GM19351 (cell line): ENCODE results near the gene NRSN2.
A peak's percentile ranks its signal among the peaks of the same experiment; 100 is the strongest.
"Not testable (repeated sequence)": the region's sequence is repeated elsewhere in the genome, so short reads cannot be mapped to it uniquely, and the experiment has no call there.

Source experiments
- ATAC-seq: cut with Tn5 transposase; IDR thresholded peaks from one replicate; pipeline ENCODE4 v1.9.1; 2021; ENCODE audit warnings: mild to moderate bottlenecking, moderate library complexity; ENCODE audit not compliant: unreplicated experiment

NRSN2 gene

DNA sequence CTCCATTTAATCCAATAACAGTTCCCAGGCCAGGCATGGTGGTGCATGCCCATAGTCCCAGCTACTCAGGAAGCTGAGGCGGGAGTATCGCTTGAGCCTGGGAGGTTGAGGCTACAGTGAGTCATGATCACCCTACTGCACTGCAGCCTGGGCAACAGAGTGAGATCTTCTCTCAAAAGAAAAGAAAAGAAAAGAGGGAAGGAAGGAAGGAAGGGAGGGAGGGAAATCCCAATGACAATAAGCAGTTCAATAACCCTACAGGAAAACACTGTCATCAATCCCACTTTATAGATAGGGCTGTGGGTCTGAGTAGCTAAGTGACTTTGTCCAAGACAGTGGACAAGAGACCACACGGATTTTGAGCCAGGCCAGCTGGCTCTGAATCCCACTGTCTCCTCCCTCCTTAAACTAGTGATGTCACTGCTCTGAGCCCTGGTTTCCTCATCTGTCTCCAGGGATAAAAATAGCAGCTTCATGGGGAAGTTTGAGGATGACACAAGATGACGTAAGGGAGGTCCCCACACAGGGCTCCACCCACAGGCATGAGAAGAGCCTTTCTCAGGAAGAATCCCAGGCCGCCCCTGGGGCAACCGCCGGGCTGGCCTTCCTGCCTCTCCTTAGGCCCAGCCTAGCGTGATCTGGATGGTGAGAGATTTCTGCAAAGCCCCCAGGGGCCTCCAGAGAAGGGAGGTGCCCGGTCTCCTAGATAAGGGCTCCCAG, 26.4 kb downstream of the NRSN2 start:
- no peak for ATAC-seq

- no peak for ATAC-seq
These were observed 28.5 kb downstream of the NRSN2 start for GRCh38 chr20:375265-375889.

DNA sequence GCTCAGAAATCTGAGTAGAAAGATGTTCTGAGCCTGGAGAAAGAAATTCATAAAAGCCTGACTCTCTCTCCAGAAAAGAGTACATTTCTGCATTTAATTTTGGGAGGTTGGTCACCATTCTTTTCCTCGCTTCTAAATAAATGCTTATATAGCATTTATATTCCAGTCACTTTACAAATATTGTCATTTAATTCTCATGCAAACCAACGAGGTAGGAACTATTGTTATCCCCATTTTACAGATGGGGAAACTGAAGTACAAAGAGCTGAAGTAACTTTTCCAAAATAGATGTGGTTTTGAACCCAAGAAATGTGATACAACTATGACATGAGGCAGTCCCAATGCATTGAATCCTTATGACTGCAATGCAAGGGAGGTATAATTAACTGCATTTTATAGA, 29.2 kb downstream of the NRSN2 start:
- ATAC-seq = no peak

- no peak for ATAC-seq
These were observed 29.8 kb downstream of the NRSN2 start for GRCh38 chr20:376750-377149.

DNA sequence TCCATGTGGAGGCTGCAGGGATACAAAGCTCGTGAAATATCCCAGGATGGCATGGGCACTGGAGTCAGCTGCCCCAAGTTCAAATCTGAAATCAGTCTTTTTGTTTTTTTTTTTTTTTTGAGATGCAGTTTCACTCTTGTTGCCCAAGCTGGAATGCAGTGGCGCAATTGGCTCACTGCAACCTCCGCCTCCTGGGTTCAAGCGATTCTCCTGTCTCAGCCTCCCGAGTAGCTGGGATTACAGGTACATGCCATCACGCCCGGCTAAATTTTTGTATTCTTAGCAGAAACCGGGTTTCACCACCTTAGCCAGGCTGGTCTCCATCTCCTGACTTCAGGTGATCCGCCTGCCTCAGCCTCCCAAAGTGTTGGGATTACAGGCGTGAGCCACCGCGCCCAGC, 30.7 kb downstream of the NRSN2 start:
- not testable (repeated sequence) for ATAC-seq

DNA sequence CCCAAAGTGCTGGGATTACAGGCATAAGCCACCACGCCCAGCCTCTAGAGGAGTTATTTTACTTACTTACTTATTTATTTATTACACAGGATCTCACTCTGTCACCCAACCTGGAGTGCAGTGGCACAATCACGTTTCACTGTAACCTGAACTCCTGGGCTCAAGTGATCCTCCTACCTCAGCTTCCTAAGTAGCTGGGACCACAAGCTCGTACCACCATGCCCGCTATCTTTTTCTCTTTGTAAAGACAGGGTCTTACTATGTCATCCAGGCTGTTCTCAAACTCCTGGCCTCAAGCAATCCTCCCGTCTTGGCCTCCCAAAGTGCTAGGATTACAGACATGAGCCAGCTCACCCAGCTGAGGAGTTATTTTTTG, 32.0 kb downstream of the NRSN2 start:
- no peak for ATAC-seq

- peak; percentile 64 for ATAC-seq
These were observed 34.1 kb downstream of the NRSN2 start for GRCh38 chr20:380763-381580.

GRCh38 chr20:381581-382290, 34.8 kb downstream of the NRSN2 start:
- peak; percentile 66 for ATAC-seq

- no peak for ATAC-seq
These were observed 35.6 kb downstream of the NRSN2 start for GRCh38 chr20:382291-383115.

DNA sequence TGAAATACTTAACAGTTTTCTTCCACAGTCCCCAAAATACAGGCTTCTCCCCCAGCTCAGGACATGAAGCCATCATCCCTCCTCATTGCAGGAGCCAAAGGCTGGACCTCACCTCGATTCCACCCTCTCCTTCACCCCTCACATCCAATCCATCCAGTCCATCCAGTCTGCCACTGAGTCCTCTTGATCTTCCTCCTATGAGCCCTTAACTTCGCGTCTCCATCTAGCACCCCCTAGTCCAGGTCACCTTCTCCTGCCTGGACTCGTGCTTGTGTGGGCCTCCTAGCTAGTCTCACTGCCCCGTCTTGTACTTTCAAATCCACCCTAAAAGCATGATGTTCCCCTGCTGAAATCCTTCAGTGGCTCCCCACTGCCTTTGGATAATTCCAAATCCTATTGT, 37.0 kb downstream of the NRSN2 start:
- no peak for ATAC-seq

DNA sequence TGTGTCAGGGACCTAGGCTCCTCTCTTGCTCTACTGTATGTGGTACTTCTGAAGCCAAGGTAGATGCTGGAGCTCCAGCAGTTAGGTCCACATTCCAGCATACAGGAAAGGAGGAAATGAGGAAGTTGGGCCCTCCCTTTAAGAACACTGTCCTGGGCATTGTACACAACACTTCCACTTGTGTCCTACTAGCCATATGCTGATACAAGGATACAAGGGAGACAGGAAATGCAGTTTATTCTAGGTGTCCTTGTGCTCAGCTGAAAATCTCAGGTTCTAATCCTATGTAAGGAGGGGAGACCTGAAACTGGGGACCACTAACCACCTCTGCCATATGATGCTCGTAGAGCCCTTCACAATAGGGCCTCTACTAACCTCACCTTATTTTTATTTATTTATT, 37.8 kb downstream of the NRSN2 start:
- no peak for ATAC-seq

GRCh38 chr20:385448-385847, 38.5 kb downstream of the NRSN2 start:
- ATAC-seq = no peak

DNA sequence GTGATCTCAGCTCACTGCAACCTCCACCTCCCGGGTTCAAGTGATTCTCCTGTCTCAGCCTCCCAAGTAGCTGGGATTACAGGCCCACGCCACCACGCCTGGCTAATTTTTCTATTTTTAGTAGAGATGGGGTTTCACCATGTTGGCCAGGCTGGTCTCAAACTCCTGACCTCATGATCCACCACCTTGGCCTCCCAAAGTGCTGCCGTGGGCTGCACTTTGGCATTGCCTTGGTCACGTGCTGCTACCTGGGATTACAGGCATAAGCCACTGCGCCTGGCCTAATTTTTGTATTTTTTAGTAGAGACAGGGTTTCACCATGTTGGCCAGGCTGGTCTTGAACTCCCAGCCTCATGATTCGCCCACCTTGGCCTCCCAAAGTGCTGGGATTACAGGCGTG, 39.7 kb downstream of the NRSN2 start:
- ATAC-seq = not testable (repeated sequence)

DNA sequence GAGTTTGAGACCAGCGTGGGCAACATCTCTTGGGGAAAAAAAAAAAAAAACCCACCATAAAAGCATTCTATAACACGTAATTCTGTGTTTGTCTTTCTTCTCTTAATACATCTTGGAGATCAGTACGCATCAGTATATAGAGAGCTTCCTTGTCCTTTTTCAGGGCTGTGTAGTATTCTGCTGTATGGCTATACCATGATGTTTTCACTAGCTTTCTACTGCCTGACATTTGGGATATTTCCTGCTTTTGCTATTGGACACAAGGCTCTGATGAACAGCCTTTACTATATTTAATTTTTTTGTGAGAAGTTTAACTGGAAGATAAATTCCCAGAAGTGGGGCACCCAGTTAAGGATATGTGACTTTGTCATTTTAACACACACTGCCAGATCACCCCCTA, 40.6 kb downstream of the NRSN2 start:
- no peak for ATAC-seq

GRCh38 chr20:388034-388994, 41.4 kb downstream of the NRSN2 start:
- ATAC-seq = no peak

DNA sequence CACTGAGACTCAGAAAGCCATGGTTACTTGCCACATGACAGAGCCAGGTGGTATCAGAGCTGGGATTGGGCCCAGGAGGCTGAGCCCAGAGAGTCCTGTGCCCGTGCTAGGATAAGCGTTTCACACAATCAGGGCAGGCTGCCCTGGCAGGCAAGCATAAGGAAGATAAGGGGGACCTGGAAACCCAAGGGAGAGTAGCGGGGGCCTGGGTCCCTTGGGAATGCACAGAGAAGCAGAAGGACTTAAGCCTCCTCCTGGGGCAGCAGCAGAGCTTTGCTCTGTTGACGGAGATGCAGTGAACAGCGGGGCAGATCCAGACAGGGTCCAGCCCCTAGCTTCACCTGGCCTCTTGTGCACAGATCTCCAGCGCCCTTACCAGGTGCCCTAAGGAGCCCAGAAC, 42.3 kb downstream of the NRSN2 start:
- no peak for ATAC-seq

DNA sequence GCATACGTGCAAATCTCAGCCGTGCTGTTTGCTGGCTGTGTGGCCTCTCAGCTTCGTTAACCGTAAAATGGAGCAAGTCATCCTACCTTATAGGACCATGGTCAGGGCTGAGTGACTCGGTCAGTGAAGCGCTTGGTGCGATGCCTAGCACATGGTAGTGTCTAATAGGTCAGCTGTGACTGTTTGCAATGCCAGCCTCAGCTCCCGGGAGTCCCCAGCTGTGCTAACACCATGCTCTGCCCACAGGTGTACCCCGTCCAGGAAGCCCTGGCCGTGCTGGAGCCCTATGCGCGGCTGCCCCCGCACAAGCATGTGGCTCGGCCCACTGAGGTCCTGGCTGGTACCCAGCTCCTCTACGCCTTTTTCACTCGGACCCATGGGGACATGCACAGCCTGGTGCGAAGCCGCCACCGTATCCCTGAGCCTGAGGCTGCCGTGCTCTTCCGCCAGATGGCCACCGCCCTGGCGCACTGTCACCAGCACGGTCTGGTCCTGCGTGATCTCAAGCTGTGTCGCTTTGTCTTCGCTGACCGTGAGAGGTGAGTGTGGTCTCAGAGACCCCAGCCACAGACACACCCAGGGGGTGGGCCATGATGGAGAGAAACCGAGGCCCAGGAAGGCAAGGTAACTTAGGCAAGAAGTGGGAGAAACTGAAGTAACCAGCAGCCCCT, 44.3 kb downstream of the NRSN2 start:
- ATAC-seq = no peak

DNA sequence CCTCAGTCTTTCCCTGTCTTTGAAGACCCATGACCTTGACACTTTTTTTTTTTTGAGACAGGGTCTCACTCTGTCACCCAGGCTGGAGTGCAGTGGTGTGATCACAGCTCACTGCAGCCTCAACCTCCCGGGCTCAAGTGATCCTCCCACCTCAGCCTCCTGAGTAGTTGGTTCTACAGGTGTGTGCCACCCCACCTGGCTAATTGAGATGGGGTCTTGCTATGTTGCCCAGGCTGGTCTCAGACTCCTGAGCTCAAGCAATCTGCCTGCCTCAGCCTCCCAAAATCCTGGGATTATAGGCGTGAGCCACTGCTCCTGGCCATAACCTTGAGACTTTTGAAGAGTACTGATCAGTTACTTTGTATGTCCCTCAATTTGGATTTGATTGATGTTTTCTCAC, 46.4 kb downstream of the NRSN2 start:
- not testable (repeated sequence) for ATAC-seq

DNA sequence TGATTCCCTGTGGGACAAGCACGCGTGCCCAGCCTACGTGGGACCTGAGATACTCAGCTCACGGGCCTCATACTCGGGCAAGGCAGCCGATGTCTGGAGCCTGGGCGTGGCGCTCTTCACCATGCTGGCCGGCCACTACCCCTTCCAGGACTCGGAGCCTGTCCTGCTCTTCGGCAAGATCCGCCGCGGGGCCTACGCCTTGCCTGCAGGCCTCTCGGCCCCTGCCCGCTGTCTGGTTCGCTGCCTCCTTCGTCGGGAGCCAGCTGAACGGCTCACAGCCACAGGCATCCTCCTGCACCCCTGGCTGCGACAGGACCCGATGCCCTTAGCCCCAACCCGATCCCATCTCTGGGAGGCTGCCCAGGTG, 49.3 kb downstream of the NRSN2 start:
- no peak for ATAC-seq
